ENCODE measurements around the gene TTYH3.
"Not testable (repeated sequence)": the region's sequence is repeated elsewhere in the genome, so short reads cannot be mapped to it uniquely, and the experiment has no call there.

Gene TTYH3

GRCh38 chr7:2689343-2689847, 57.6 kb downstream of the TTYH3 start:
- FAIRE-seq = no peak

- no peak for FAIRE-seq
Measured at GRCh38 chr7:2689951-2690705, 58.3 kb downstream of the TTYH3 start.

GRCh38 chr7:2691011-2691707, 59.4 kb downstream of the TTYH3 start:
- FAIRE-seq = no peak

GRCh38 chr7:2691932-2692439, 60.2 kb downstream of the TTYH3 start:
- FAIRE-seq = not testable (repeated sequence)

- FAIRE-seq = no peak
Measured at GRCh38 chr7:2692543-2692942, 60.8 kb downstream of the TTYH3 start.

- FAIRE-seq = not testable (repeated sequence)
Measured at GRCh38 chr7:2693420-2694121, 61.8 kb downstream of the TTYH3 start.

- not testable (repeated sequence) for FAIRE-seq
Measured at GRCh38 chr7:2694122-2694436, 62.3 kb downstream of the TTYH3 start.

GRCh38 chr7:2698581-2699288, 66.9 kb downstream of the TTYH3 start:
- no peak for FAIRE-seq

- no peak for FAIRE-seq
Measured at GRCh38 chr7:2699289-2699620, 67.5 kb downstream of the TTYH3 start.

GRCh38 chr7:2700141-2700850, 68.5 kb downstream of the TTYH3 start:
- FAIRE-seq = no peak

- FAIRE-seq = no peak
Measured at GRCh38 chr7:2701424-2701823, 69.6 kb downstream of the TTYH3 start.

GRCh38 chr7:2701832-2702593, 70.2 kb downstream of the TTYH3 start:
- no peak for FAIRE-seq

GRCh38 chr7:2702594-2702957, 70.8 kb downstream of the TTYH3 start:
- FAIRE-seq = no peak

GRCh38 chr7:2705371-2706096, 73.7 kb downstream of the TTYH3 start:
- no peak for FAIRE-seq

- no peak for FAIRE-seq
Measured at GRCh38 chr7:2706685-2707126, 74.9 kb downstream of the TTYH3 start.

- no peak for FAIRE-seq
Measured at GRCh38 chr7:2707481-2707880, 75.7 kb downstream of the TTYH3 start.

- FAIRE-seq = no peak
Measured at GRCh38 chr7:2708041-2708440, 76.3 kb downstream of the TTYH3 start.

- no peak for FAIRE-seq
Measured at GRCh38 chr7:2708547-2709310, 76.9 kb downstream of the TTYH3 start.

- no peak for FAIRE-seq
Measured at GRCh38 chr7:2709553-2710285, 77.9 kb downstream of the TTYH3 start.
